Activated CD4-positive, alpha-beta T cell treated with anti-CD3 and anti-CD28 coated beads, Interleukin-2, amount 50 U/mL, for 48 hours (primary cell): ENCODE data around the gene SLC8A1.

Experiments
- DNase-seq, 2 experiments: peaks; one replicate each; pipeline ENCODE4 v3.0.0-alpha.2; 2020

SLC8A1 gene

DNA sequence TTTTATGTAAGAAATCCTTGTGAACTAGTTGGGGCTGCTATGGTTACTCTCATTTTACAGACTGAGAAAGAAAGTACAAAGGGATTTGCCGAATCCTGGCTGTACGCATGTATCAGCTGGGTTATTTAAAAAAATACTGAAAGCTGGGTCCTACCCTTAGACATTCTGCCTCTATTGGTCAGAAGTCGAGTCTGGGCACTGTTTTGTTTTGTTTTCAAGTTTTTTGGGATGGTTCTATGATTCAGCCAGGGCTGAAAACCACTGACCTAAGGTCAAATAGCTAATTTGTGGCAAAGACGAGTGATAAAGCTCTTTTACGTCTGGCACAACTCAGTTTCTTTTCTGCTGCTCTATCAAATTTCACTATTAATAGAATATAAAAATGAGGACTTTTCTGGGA lies 5.9 kb upstream of the SLC8A1 start:
- no peak for DNase-seq

DNA sequence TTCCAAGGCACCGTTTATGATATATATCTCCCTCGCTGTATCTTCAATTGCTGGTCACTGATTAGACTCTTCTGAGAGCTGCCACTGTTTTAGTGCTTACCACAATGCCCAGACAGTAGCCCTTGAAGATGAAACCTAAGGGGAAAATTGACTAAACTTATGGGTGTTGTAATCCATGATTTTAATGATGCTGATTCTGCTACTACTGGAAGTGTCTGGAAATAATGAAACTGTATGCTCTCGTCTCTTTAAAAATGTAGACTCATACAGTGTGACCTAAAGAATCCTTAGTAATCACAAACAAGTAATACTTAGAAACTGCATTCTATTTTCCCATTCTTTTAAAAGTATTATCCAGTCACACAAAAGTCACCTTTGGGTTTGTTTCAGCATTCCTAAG lies 5.5 kb upstream of the SLC8A1 start:
- DNase-seq = no peak

DNA sequence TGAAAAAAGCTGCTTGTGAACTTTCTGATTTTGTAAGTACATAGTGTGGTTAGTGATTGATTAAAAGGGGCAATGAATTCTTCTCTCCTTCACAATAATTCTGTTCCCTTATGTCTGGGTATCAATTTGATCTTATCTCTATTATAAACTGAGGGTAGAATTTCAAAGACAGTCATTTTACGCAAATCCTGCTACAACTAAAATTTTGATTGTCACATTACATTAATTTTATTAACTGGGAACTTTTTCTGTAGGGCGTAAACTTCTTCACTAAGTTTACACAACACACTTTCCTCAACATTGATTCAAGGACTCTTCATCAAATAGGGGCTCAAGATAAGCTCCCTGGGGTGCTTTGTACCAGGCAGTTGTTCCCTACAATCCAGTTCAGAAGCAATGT lies 5.0 kb upstream of the SLC8A1 start:
- DNase-seq = no peak

GRCh38 chr2:40455661-40456060 lies 3.8 kb upstream of the SLC8A1 start:
- no peak for DNase-seq

DNA sequence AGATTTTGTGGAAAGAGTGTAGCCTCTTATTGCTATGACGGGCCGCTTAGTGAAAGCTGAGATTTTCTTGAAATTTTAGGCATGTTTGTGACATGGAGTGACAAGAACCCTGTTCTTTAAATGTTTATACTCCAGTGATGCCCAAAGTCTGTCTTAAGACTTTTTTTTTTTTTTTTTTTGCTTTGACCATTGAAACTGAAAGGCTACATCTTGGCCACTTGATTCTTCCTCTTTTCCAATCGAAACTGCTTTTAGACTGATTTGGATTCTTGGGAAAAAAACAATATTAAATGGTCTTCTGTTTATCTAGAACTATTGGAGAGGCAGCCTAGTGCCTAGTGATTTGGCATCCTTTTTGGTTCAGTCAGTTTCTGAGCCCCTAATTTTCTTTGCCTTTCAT lies 2.4 kb upstream of the SLC8A1 start:
- no peak for DNase-seq

DNA sequence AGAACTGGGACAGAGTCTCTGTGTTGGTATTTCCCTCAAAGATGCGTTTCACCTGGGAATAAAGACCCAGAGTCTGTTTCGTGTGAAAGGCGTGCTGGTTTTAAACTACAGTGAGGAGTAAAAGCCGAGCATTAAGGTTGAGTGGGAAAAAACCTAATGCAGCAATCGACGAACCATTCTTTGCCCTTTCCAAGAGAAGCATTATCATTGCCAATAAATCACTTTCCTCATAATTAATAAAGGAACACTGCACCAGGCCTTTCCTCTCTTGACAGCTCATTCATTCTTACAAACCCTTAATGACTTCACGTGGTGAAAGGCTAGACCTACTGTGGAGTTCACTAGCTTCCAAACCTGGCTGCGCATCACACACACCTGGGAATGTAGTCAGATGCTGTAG lies 896 bp upstream of the SLC8A1 start:
- no peak for DNase-seq

DNA sequence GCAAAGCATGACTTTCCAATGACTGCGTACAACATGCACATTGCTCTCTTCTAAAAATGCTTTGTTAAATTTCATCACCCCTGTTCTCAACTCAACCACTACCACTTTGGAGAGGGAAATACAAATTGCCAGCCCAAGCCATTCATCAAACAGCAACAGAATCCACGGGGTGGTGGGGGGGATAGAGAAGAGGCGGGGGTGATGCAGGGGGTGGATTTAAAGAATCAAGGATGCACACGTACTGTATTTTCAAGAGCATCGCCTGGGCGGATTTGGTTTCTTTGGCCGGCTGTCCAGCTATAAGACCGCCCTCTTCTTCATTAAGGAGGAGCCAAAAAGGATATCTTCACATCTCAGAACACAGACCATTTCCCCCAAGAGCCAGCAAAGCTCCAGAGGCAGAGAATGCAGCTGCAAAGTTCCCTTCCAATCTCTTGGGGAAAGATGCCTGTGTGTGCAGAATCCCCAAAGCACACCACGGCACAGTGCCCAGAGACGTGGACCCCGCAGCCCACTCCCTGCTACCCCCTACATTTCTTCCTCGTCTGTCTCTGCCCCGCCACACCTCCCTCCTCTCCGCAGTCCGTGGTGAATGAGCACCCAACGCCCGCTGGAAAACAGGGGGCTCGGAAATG lies 977 bp downstream of the SLC8A1 start:
- DNase-seq = no peak

DNA sequence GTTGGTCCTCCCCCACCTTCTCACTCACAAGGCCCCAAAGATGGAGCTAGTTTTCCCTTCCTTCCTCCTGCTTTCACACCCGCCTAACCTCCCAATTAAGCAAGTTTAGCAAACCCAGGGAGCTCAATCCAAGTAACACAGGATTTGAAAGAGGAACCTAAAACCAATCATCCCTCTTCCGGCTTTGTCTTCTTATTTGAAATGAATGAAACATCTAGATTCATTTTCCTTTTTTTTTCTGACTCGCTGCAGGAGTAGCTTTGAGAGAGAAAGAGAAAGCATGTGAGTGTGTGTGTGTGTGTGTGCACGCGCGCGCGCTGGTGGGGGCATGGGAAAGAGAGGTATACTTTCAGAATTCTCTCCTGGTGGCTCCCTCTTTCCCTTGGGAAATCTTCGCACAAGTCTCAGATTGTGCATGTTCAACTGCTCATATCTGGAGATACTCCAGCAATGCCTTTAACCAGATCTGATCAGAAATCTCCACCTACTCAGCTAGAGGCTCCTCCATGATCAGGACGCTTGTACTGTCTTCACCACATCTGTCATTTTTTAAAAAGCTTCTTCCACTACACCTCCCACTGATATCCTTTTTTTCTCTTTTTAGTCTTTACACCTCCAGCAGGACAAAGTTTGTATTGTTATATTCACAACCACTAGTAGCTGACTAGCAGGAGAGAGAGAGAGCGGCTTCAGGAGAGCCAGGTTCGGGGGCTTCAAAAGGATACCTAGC lies 1.7 kb downstream of the SLC8A1 start:
- DNase-seq = no peak

GRCh38 chr2:40448476-40449079 lies 3.3 kb downstream of the SLC8A1 start:
- no peak for DNase-seq

- no peak for DNase-seq
Observed at GRCh38 chr2:40445467-40445866, 6.4 kb downstream of the SLC8A1 start.

DNA sequence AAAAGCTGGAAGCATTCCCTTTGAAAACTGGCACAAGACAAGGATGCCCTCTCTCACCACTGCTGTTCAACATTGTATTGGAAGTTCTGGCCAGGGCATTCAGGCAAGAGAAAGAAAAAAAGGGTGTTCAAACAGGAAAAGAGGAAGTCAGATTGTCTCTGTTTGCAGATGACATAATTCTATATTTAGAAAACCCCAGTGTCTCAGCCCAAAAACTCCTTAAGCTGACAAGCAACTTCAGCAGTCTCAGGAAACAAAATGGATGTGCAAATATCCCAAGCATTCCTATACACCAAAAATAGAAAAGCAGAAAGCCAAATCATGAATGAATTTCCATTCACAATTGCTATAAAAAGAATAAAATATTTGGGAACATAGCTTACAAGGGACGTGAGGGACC lies 11.1 kb downstream of the SLC8A1 start:
- no peak for DNase-seq

- DNase-seq = no peak
Observed at GRCh38 chr2:40439473-40439872, 12.4 kb downstream of the SLC8A1 start.

DNA sequence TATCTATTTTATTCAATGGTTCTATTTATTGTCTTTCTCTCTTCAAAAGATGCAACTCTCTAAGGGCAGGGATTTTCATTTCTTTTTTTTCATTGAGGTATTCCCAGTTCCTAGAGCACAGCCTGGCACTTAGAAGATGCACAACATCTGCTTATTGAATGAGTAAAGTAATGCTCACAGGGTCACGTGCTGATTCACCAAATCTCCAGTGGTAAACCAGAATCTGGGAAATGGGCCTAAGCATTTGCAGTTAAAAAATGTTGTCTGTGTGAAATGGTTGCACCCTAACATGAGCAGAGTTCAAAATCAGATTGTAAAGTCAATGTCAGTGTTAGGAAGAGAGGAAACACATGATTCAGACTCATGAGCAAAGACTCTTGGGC lies 15.8 kb downstream of the SLC8A1 start:
- no peak for DNase-seq

GRCh38 chr2:40435426-40436092 lies 16.3 kb downstream of the SLC8A1 start:
- DNase-seq = no peak

DNA sequence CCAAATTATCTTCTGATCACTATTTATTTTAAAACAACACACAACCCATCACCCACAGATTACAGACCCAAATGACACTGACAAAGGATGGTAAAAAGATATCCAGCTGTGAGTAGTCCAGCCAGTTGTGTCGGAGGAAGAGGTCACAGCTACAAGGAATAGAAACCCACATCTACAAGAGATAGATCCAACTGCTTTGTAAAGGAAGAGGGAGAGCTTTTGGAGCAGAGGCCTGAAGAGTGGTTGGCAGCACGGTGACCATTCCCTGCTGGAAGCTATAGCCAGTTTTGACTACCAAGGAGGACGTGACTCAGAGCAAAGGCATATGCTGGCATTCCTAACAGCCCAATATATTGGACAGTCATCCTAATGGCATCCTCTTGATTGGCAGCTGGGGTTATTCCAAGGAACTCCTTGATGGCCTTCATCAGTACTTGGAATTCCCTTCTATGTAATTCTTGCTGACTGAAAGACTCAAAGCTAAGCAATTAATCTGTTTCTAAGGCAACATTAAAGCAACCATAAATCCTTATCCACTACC lies 17.1 kb downstream of the SLC8A1 start:
- no peak for DNase-seq

GRCh38 chr2:40433736-40434135 lies 18.2 kb downstream of the SLC8A1 start:
- DNase-seq = no peak

- no peak for DNase-seq
Observed at GRCh38 chr2:40432921-40433483, 18.9 kb downstream of the SLC8A1 start.

DNA sequence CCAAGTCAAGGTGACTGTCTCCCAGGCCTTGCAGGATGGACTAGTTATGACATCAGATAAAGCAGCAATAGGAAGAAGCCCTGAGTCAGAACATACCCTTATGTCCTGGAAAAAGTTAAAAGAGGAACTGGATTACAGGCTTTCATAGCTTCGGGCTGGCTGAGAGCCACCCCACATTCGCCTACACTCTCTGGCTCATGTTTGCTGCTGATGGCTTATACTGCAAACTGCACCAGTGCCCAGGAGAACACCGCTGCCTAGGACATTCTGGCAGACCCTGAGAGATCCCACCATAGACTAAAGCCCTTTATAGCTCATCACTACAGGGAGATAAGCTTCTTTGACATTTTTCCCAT lies 20.3 kb downstream of the SLC8A1 start:
- no peak for DNase-seq

GRCh38 chr2:40430776-40431599 lies 20.9 kb downstream of the SLC8A1 start:
- DNase-seq = no peak

GRCh38 chr2:40428439-40428838 lies 23.5 kb downstream of the SLC8A1 start:
- DNase-seq = no peak

GRCh38 chr2:40421631-40422297 lies 30.1 kb downstream of the SLC8A1 start:
- DNase-seq = no peak

DNA sequence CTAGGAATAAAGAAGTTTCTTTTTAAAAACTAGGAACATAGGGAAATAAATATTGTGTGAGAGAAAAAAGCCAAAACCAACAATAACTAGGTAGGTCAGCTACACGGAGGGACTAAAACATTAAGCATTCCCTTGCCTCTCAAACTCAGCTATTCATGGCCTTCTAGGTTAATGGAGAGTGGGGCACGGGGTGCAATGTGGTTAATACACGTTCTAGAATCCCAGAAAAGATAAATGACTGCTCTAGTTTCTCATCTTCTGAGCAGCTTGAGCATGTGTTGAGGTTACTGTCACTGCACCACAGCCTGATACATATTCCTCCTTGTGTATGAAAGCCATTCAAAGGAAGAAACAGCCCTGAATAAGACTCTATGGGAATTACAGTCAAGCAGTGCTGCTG lies 31.4 kb downstream of the SLC8A1 start:
- DNase-seq = no peak
